ENCODE results near the gene ZNF462. TPM values are rescaled to one million over a fixed set of nuclear protein-coding genes. Genes with fewer than 3 reads are reported as not detected.
A peak's percentile ranks its signal among the peaks of the same experiment; 100 is the strongest.

The ZNF462 gene
- total RNA-seq, 4 donors from 2014 or later = 24.5 to 38.6 (median 34.6) TPM

DNA sequence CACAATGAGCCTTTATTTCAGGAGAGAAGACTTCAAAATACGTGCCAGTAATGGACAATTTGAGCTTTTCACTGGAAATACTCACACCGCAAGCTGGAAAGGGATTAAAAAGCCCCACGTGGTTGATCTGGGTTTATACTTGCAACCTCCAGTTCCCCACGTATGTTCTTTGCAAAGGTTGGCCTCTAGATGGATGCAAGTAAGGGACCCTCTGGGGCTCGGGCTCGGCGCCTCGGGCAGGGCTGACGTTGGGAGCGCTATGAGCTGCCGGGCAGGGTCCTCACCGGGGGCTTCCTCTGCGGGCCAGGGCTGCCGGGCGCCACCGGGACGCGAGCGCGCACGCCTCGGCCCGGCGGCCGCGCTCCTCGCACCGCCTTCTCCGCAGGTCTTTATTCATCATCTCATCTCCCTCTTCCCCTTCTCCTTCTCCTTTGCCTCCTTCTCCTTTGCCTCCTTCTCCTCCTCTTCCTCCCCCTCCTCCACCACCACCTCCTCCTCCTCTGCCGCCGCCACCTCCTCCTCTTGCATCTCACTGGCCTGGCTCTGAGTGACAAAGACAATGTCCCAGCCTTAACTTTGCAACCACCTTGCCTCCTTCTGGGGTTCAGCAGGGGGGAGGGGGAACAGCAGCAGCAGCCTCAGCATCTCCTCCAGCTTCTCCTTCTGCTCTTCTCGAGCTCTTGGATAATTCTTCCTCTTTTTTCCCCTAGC, 701 bp upstream of the ZNF462 start:
- H3K27ac ChIP-seq (replicated peaks in 1 of 4) = peak overlapping the region; percentile 85 to 89 (median 88)
- TF ChIP-seq POLR2A (IDR thresholded peaks at IDR 0.05; ENCODE audit: low read depth) (peak; percentile 12), POLR2AphosphoS5 (IDR thresholded peaks at IDR 0.05) (no peak)
- TF ChIP-seq, protein P1, sequence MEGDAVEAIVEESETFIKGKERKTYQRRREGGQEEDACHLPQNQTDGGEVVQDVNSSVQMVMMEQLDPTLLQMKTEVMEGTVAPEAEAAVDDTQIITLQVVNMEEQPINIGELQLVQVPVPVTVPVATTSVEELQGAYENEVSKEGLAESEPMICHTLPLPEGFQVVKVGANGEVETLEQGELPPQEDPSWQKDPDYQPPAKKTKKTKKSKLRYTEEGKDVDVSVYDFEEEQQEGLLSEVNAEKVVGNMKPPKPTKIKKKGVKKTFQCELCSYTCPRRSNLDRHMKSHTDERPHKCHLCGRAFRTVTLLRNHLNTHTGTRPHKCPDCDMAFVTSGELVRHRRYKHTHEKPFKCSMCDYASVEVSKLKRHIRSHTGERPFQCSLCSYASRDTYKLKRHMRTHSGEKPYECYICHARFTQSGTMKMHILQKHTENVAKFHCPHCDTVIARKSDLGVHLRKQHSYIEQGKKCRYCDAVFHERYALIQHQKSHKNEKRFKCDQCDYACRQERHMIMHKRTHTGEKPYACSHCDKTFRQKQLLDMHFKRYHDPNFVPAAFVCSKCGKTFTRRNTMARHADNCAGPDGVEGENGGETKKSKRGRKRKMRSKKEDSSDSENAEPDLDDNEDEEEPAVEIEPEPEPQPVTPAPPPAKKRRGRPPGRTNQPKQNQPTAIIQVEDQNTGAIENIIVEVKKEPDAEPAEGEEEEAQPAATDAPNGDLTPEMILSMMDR (IDR thresholded peaks at IDR 0.05) = no peak
- H3K9me3 ChIP-seq = no peaks in the 10 kb centered on the region
- WGBS = under 1% methylated on average over 29 of the region's 32 CpGs
- intact Hi-C loops (cut with DNase I) = loop anchor here (10.0 kb wide), 3 partner anchors 93 to 283 kb away; no protein-coding TSS in a partner anchor
- H3K27me3 ChIP-seq = no peaks in the 10 kb centered on the region
- no peak for DNase-seq (ENCODE audit: extremely low spot score)
- peak overlapping the region; percentile 78 to 83 (median 80) for H3K4me3 ChIP-seq
- H3K36me3 ChIP-seq = no peaks in the 10 kb centered on the region
- H3K4me1 ChIP-seq = peaks cover 12 to 39% (median 31%) of the 10 kb centered on the region in 4 donors

DNA sequence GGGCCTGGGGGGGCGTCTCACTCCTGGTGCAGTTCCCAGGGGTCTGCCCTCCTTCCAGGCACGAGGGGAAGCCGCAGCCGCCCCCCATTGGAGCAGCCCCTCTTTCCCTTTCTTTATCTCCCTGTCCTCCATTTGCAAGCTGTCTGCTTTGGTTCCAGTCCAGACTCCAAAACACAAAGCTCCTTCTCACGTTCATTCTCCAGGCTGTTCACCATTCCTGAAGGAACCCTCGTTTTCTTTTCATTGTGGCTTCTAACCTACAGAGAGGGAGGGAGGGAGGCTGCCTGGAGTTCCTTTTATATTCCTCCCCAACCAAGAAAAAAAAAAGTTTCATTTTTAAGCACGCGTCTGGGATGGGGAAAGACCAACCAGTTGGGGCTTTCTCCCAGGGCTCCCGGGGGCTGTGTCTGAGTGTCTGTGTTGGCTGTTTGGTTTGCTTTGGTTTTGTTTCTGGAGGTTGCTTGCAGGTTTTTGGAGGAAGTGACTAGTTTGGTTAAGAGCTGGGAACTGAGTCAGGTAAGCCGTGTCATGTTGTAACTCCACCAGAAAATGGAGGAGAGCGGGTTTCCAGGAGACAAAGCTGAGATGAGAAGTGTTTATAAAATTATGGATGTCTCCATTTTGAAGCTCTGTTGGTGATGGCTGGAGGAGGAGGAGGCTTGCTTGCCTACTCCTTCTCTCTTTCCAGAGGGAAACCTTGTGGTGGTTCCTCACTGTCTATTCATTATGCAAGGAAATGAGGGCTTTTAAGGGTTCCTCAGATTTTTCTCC, 1.6 kb downstream of the ZNF462 start:
- intact Hi-C loops (cut with DNase I) = loop anchor here (10.0 kb wide), 3 partner anchors 90 to 280 kb away; no protein-coding TSS in a partner anchor
- Histone ChIP-seq H3K27me3 (no peaks in the 10 kb centered on the region), H3K9me3 (no peaks in the 10 kb centered on the region), H3K27ac (replicated peaks in 1 of 4) (peak overlapping the region; percentile 85 to 89 (median 88)), H3K4me3 (peak overlapping the region; percentile 78 to 83 (median 80)), H3K36me3 (no peaks in the 10 kb centered on the region), H3K4me1 (peaks cover 35 to 62% (median 54%) of the 10 kb centered on the region in 4 donors)
- WGBS = 10% methylated on average over 11 of the region's 11 CpGs
- TF ChIP-seq POLR2AphosphoS5 (IDR thresholded peaks at IDR 0.05) = peak in 1 of 2 donors; percentile 5
- no peak for TF ChIP-seq EP300 (IDR thresholded peaks at IDR 0.05)
- DNase-seq (ENCODE audit: extremely low spot score) = no peak

DNA sequence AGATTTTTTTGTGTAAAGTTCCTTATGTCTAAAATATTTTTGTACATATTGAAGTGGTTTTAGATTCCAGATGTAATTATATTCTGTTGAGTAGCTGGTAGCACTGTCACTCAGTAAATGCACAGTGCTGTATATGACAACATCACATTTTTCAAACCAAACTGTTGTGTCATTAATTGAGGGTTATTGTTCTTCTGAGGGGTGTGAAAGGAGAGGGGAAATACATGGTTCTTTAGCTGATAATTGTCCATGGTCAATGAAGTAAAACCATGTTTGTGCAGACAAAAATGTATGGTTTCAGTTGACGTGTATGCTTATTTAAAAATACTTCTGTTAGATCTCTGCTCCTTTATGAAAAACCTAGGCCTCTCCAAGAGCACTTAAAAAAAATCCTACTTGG, 3.3 kb downstream of the ZNF462 start:
- H3K27ac ChIP-seq (replicated peaks in 1 of 4) = peak overlapping the region in 2 of 4 donors; percentile 5 to 85
- intact Hi-C loops (cut with DNase I) = loop anchor here (10.0 kb wide), 3 partner anchors 89 to 279 kb away; no protein-coding TSS in a partner anchor
- WGBS = 92% methylated on average over 1 of the region's 1 CpG
- no peaks in the 10 kb centered on the region for H3K27me3 ChIP-seq
- no peak for TF ChIP-seq EP300 (IDR thresholded peaks at IDR 0.05)
- no peak for TF ChIP-seq POLR2AphosphoS5 (IDR thresholded peaks at IDR 0.05)
- TF ChIP-seq POLR2A (IDR thresholded peaks at IDR 0.05; ENCODE audit: low read depth) = no peak
- TF ChIP-seq, protein P1 (IDR thresholded peaks at IDR 0.05) = no peak
- no peaks in the 10 kb centered on the region for H3K9me3 ChIP-seq
- peaks cover 52 to 71% (median 65%) of the 10 kb centered on the region in 4 donors for H3K4me1 ChIP-seq
- DNase-seq (ENCODE audit: extremely low spot score) = no peak
- H3K36me3 ChIP-seq = no peaks in the 10 kb centered on the region
- no peak overlapping the region for H3K4me3 ChIP-seq

DNA sequence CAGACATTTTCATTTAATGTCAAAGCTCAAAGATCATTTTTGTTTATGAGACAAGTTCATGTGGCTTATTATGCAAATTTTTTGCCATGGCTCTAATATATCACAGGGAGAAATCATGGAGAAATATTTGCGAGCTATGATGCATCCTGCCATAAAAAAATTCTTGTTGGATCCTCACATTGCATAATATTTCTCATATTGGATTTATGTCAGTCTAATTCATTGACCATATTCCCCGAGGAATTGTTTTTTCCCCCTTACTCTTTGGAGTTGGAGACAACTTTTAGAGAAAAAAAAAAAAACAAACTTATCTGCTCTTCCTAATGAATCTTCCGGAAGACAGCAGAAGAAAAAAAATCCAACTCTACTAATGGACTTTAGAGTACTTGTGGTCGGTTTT, 4.3 kb downstream of the ZNF462 start:
- Histone ChIP-seq H3K36me3 (no peaks in the 10 kb centered on the region), H3K4me3 (no peak overlapping the region), H3K4me1 (peaks cover 58 to 78% (median 75%) of the 10 kb centered on the region in 4 donors), H3K27ac (replicated peaks in 1 of 4) (peak overlapping the region; percentile 60 to 74 (median 70)), H3K9me3 (no peaks in the 10 kb centered on the region), H3K27me3 (no peaks in the 10 kb centered on the region)
- DNase-seq (ENCODE audit: extremely low spot score) = no peak
- intact Hi-C loops (cut with DNase I) = loop anchor here (10.0 kb wide), 3 partner anchors 88 to 278 kb away; no protein-coding TSS in a partner anchor
- TF ChIP-seq POLR2AphosphoS5 (IDR thresholded peaks at IDR 0.05) (no peak), EP300 (IDR thresholded peaks at IDR 0.05) (no peak), POLR2A (IDR thresholded peaks at IDR 0.05; ENCODE audit: low read depth) (no peak)
- TF ChIP-seq, protein P1 (IDR thresholded peaks at IDR 0.05) = no peak
- WGBS = 91% methylated on average over 4 of the region's 4 CpGs

DNA sequence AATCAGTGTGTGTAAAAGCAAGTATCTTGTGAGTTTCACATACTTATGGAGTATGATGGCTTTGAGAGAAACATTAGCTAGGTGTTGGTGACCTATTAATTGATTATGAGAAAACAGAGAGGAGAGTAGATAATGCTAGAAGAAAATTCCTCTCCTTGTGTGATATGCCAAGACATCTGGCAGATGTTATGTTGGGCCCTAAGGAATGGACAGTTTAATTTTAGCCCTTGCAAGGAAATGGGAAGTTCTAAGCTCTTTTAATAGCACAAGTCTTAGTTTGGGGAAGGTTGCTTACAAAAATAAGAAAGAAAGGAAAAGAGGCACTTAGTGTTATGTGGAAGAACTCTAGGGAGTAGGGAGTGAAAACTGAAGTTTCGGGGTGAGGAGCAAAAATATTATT, 5.1 kb downstream of the ZNF462 start:
- no peaks in the 10 kb centered on the region for H3K36me3 ChIP-seq
- H3K27me3 ChIP-seq = no peaks in the 10 kb centered on the region
- no peaks in the 10 kb centered on the region for H3K9me3 ChIP-seq
- TF ChIP-seq, protein P1 (IDR thresholded peaks at IDR 0.05) = no peak
- no peak for TF ChIP-seq POLR2A (IDR thresholded peaks at IDR 0.05; ENCODE audit: low read depth)
- no peak for TF ChIP-seq POLR2AphosphoS5 (IDR thresholded peaks at IDR 0.05)
- no peak for TF ChIP-seq EP300 (IDR thresholded peaks at IDR 0.05)
- intact Hi-C loops (cut with DNase I) = loop anchor here (10.0 kb wide), 3 partner anchors 87 to 277 kb away; no protein-coding TSS in a partner anchor
- 60% methylated on average over 1 of the region's 1 CpG for WGBS
- peak overlapping the region; percentile 60 to 74 (median 70) for H3K27ac ChIP-seq (replicated peaks in 1 of 4)
- H3K4me1 ChIP-seq = peaks cover 58 to 86% (median 82%) of the 10 kb centered on the region in 4 donors
- H3K4me3 ChIP-seq = no peak overlapping the region
- DNase-seq (ENCODE audit: extremely low spot score) = no peak

All from esophagus muscularis mucosa (tissue), 4 donors.